AG09309 (cell line): ENCODE data around the gene DPP10.

Experiments
- DNase-seq: peaks from one replicate; pipeline ENCODE4 v3.0.0-alpha.2; 2010; ENCODE audit warnings: low read depth
- H3K4me3 ChIP-seq: 2 replicates; pipeline ENCODE4 v1.5.1; 2011; ENCODE audit warnings: mild to moderate bottlenecking, low read depth, low read length, moderate library complexity; ENCODE audit not compliant: control insufficient read depth
- TF ChIP-seq, protein P1 (sequence below): IDR thresholded peaks from 2 replicates; pipeline ENCODE4 v1.5.1; 2011; ENCODE audit warnings: mild to moderate bottlenecking, low read depth, low read length, inconsistent platforms; ENCODE audit not compliant: insufficient read depth, control insufficient read depth; ENCODE audit errors: missing control alignments

Gene DPP10

DNA sequence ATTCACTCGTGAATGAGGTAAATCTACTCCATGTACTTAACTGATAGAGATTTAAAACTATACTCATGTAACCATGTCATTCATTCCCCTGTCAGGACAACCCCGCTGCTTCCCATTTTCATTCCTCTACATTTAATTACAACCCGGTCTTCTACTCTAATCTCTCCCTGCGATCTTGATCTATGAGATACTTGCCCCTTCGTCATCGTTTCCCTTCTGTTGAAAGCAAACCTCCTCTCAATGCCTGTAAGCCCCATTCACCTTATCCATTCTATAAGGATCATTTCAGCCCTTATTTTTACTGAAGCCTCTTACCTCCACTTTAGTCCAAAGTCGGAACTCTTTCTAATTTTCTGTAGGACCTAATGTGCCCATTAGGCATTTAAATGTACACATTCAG lies 492.6 kb downstream of the DPP10 start:
- no peak overlapping the region for H3K4me3 ChIP-seq
- TF ChIP-seq, protein P1, sequence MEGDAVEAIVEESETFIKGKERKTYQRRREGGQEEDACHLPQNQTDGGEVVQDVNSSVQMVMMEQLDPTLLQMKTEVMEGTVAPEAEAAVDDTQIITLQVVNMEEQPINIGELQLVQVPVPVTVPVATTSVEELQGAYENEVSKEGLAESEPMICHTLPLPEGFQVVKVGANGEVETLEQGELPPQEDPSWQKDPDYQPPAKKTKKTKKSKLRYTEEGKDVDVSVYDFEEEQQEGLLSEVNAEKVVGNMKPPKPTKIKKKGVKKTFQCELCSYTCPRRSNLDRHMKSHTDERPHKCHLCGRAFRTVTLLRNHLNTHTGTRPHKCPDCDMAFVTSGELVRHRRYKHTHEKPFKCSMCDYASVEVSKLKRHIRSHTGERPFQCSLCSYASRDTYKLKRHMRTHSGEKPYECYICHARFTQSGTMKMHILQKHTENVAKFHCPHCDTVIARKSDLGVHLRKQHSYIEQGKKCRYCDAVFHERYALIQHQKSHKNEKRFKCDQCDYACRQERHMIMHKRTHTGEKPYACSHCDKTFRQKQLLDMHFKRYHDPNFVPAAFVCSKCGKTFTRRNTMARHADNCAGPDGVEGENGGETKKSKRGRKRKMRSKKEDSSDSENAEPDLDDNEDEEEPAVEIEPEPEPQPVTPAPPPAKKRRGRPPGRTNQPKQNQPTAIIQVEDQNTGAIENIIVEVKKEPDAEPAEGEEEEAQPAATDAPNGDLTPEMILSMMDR, result no peak
- DNase-seq, result no peak

DNA sequence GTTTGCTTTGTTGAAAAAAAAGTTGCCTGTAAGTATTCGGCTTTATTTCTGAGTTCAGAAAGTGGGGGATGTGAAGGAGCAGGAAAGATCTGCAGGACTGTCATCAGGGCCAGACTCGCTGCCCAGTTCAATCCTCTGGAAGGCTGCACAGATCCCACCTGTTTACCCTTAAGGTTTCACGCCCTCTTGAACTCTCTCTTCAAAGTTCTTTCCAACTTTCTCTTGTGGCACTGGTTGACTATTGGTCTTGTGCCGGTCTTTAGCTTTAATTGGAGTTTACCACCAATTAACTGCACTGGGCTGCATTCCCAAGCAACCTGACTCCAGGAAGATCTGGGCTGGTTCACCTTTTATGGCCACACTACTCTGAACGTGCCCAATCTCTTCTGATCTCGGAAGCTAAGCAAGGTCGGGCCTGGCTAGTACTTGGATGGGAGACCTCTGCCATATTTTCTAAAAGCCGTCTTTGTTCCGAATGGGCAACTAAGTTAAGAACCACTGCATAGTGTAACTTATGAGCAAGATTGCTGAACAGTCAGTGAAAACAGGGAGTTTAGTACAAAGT lies 495.0 kb downstream of the DPP10 start:
- H3K4me3 ChIP-seq, result no peak overlapping the region
- no peak for DNase-seq
- TF ChIP-seq, protein P1, result no peak

- TF ChIP-seq, protein P1, result no peak
- no peak for DNase-seq
- no peak overlapping the region for H3K4me3 ChIP-seq
These were observed 498.5 kb downstream of the DPP10 start for GRCh38 chr2:114940785-114941458.

DNA sequence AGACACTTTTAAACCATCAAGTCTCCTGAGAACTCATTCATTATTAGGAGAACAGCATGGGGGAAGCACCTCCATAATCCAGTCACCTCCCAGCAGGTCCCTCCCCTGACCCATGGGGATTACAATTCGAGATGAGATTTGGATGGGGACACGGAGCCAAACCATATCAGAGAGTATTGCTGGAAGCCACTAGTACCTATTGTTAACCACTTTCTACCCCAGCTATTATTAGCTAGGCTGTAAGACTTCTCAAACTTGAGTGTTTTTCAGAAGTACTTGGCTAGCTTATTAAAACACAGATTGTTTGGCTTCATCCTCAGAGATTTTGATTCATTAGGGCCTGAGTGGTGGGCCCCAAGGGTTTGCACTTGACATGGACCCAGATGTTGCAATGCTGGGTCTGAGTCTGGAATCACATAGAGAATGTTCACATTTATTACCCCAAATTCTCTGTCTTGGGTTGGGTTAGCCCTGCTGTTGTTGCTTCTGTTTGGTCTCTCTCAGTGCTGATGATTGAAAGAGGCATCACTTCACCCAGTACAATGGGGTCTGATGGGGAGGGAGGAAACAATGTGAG lies 506.9 kb downstream of the DPP10 start:
- no peak for DNase-seq
- TF ChIP-seq, protein P1, result no peak
- no peak overlapping the region for H3K4me3 ChIP-seq

DNA sequence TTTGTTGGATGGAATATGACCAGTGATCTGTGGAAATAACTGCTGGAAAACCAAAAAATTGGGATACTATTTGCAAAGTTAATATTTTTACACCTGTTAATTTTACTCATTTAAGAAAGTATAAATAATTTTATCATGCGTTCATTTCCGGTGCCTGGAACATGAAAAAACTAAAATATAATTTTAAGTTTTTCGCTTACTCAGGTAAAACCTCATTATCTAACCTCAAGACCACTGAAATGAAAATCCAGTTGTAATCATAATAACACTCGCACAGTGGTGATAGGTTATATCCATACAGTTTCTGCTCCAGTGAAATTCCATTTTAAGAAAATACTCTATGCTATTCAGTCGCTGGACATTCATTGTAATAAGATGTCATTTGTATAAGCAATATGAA lies 517.9 kb downstream of the DPP10 start:
- no peak for DNase-seq
- TF ChIP-seq, protein P1, result no peak
- no peak overlapping the region for H3K4me3 ChIP-seq

DNA sequence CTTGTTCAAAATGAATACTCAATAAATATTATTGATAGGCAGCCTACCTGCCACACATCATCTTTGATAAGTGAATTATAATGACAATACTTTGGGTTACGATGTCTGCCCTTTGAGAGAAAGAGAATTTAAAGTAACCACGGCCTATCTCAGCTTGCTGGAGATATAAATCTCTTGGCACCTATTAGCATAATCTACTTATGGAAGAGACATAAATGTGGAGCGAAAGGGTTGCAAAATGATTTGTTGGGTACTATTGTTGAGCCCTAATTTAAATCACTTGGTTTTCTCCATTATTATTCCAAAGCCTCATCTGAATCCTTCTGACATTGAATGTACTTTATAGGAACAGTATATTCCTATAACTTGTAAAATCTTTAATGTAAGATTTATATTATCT lies 520.1 kb downstream of the DPP10 start:
- H3K4me3 ChIP-seq, result no peak overlapping the region
- TF ChIP-seq, protein P1, result no peak
- DNase-seq, result no peak
